Measurements from ENCODE around the gene TBX4. TPM values are rescaled to one million over a fixed set of nuclear protein-coding genes. Genes with fewer than 3 reads are reported as not detected.
"Not testable (repeated sequence)": the region's sequence is repeated elsewhere in the genome, so short reads cannot be mapped to it uniquely, and the experiment has no call there.

The TBX4 gene
- total RNA-seq, 2 experiments from 2014 or later = not detected

DNA sequence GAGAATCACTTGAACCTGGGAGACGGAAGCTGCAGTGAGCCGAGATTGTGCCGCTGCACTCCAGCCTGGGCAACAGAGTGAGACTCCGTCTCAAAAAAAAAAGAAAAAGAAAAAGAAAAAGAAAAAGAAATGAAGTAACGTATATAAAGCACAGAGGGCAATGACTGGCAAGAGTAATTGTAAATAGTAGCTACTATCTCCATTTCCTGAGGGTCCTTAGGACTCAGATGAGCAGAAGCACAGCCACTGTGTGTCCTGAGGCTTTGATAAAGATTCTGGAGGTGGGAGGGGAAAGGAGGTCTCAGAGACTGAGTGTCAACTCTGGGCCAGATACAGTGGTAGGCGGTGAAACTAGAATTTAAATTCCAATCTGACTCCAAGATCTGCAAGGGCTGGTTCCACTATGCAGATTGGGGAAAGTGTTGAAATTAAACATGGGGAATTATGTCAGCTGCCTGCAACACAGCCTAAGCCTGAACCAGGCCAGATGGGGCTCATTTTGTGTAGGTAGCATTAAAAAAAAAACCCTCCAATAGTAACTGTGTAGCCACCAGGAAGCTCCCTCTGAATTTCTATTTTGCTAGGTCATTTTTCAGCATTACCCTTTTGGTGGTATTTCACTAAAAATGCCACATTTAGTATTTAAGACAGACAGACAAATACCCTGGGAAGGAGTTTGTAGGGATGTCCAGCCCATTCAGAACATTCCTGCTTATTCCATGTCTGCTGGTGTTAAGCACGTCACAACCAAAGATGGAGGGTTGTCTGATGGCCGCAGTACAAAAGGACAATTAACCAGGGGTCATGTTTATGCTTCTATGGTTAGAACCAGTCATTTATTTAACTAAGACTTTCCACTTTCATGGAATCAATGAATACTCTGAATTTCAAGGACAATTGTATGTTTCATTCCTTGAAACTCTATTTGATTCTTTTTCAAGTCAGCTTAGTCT is 46.1 kb downstream of the TBX4 start:
- Mint-ChIP-seq H3K27ac (no peak overlapping the region), H3K27me3 (peaks cover 9% of the 10 kb centered on the region), H3K4me3 (no peak overlapping the region), H3K4me1 (peaks cover 3% of the 10 kb centered on the region), H3K9me3 (no peaks in the 10 kb centered on the region), H3K36me3 (no peaks in the 10 kb centered on the region)
- ATAC-seq (ENCODE audit: low read depth) (no peak), DNase-seq (no peak)
- POLR2A ChIA-PET = no interaction called here

DNA sequence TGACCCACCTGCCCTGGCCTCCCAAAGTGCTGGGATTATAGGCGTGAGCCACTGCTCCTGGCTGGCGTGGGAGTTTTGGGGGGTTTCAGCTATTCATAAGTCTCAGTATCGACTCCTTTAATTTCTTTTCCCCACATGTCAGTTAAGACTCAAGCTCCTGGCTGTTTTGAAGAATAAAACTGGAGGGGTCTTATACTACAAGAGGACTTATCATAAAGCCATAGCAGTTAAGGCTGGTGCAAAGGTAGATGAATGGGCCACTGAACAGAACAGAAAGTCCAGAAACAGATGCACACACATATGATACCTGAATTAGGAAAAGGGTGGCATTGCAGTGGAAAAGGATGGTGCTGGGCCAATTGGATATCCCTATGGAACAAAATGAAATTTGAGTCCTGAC is 47.4 kb downstream of the TBX4 start:
- no peak for DNase-seq
- ATAC-seq (ENCODE audit: low read depth) = no peak
- Mint-ChIP-seq H3K9me3 (no peaks in the 10 kb centered on the region), H3K36me3 (no peaks in the 10 kb centered on the region), H3K27me3 (peaks cover 9% of the 10 kb centered on the region), H3K27ac (no peak overlapping the region), H3K4me3 (no peak overlapping the region), H3K4me1 (peaks cover 3% of the 10 kb centered on the region)
- POLR2A ChIA-PET = no interaction called here

DNA sequence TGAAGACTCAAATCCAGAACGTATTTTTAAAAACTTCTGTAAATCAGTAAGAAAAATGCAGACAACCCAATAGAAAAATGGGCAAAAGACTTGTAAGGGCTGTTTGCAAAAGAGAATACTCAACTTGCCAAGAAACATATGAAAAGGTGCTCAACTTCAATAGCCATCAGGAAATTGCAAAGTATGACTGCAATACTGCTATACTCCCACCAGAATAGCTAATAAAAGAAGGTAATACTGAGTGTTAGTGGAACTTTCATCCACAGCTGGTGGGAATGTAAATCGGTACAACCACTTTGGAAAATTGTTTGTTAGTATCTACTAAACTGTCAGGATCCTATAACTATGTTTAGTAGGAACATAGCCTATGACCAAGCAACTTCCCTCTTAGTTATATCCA is 48.1 kb downstream of the TBX4 start:
- Mint-ChIP-seq H3K4me1 (peaks cover 3% of the 10 kb centered on the region), H3K4me3 (no peak overlapping the region), H3K36me3 (no peaks in the 10 kb centered on the region), H3K27ac (no peak overlapping the region), H3K9me3 (no peaks in the 10 kb centered on the region), H3K27me3 (peaks cover 12% of the 10 kb centered on the region)
- POLR2A ChIA-PET = no interaction called here
- no peak for DNase-seq
- ATAC-seq (ENCODE audit: low read depth) = no peak

DNA sequence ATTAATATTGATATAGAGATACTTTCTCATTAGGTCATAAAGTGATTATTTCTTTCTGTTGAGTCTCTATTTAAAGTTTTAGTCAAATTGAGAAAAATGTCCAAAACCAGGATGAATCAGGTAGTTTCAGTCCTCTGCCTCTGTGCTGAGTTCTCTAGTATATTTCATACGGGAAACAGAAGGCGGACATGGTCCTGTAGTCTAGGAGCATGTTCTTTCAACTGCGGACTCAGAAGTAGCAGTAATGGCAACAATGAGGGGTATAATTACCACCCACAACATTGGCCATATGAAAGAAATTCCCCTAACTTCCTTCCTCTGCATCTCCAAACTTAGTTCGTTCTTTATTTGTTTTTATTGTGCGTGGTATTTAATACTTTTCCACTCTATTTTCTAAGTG is 50.1 kb downstream of the TBX4 start:
- Mint-ChIP-seq H3K9me3 (no peaks in the 10 kb centered on the region), H3K4me3 (no peak overlapping the region), H3K27ac (no peak overlapping the region), H3K27me3 (peaks cover 17% of the 10 kb centered on the region), H3K4me1 (no peaks in the 10 kb centered on the region), H3K36me3 (no peaks in the 10 kb centered on the region)
- DNase-seq = no peak
- POLR2A ChIA-PET = no interaction called here
- no peak for ATAC-seq (ENCODE audit: low read depth)

DNA sequence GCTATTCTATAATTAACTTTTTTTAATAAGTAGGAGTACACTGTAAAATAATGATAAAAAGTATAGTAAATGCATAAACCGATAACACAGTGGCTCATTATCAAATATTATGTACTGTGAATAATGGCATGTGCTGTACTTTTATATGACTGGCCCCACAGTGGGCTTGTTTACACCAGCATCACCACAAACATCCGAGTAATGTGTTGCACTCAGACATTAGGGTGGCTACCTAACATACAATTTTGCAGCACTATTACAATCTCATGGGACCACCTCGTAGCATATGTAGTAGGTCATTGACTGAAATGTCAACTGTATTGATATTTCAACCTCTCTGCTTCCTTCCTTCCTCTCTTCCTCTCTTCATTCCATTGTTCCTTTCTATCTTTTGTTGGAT is 51.7 kb downstream of the TBX4 start:
- no peaks in the 10 kb centered on the region for H3K9me3 Mint-ChIP-seq
- POLR2A ChIA-PET = no interaction called here
- peaks cover 18% of the 10 kb centered on the region for H3K27me3 Mint-ChIP-seq
- ATAC-seq (ENCODE audit: low read depth) (no peak), DNase-seq (no peak)
- H3K4me1 Mint-ChIP-seq = no peaks in the 10 kb centered on the region
- H3K4me3 Mint-ChIP-seq = no peak overlapping the region
- H3K27ac Mint-ChIP-seq = no peak overlapping the region
- no peaks in the 10 kb centered on the region for H3K36me3 Mint-ChIP-seq

DNA sequence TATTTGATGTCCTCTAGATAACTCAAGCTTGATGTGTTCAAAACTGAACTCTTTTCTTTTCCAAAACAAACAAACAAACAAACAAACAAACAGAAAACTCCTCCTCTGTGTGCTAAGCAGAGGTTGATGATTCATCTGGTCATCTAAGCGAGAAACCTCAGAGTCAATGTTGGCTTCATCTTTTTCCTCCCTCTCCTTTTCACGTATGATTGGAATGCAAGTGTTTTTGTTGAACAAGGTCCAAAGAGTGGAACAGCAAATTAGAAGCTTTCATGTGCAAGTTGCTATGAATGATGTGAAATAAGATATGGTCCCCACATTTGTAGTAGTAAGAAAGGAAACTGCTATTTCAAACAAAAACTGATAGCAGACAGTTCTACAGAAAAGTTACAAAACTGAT is 52.5 kb downstream of the TBX4 start:
- ATAC-seq (ENCODE audit: low read depth) = no peak
- Mint-ChIP-seq H3K36me3 (no peaks in the 10 kb centered on the region), H3K27ac (no peak overlapping the region), H3K27me3 (peaks cover 20% of the 10 kb centered on the region), H3K9me3 (no peaks in the 10 kb centered on the region), H3K4me3 (no peak overlapping the region), H3K4me1 (no peaks in the 10 kb centered on the region)
- POLR2A ChIA-PET = no interaction called here
- no peak for DNase-seq

DNA sequence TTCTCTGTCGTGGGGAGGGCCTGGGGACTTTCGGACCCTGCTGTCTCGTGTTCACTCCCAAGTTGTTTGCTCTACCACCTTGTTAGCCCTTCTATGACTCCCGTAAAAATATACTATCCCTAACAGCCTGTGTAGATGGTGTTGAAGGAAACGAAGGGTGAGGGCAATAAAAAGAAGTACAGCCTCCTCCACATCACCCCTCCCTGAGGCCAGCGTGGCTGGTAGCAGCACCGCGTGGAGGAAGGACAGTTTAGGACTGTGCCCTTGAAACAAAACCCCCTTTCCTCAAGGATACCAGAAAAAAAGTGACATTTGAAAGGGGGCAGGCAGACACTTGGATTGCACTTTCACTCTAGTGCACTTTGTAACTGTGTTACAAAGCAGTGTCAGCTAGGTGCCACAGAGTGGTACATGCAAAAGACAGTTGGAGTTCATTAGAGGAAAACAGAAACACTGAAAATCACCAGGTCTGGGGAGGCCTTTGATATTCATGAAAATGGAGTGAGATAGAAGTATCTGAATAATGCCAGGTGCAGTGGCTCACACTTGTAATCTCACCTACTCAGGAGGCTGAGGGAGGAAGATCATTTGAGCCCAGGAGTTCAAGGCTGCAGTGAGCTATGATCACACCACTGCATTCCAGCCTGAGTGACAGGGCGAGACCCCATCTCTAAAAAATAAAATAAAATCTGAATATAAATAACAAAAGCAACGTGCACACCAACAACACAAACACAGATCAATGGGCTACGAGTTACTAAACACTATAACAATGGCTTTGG is 53.8 kb downstream of the TBX4 start:
- ATAC-seq (ENCODE audit: low read depth) (no peak), DNase-seq (no peak)
- no peak overlapping the region for H3K4me3 Mint-ChIP-seq
- H3K9me3 Mint-ChIP-seq = no peaks in the 10 kb centered on the region
- peaks cover 20% of the 10 kb centered on the region for H3K27me3 Mint-ChIP-seq
- no peaks in the 10 kb centered on the region for H3K36me3 Mint-ChIP-seq
- no peaks in the 10 kb centered on the region for H3K4me1 Mint-ChIP-seq
- POLR2A ChIA-PET = no interaction called here
- H3K27ac Mint-ChIP-seq = no peak overlapping the region

DNA sequence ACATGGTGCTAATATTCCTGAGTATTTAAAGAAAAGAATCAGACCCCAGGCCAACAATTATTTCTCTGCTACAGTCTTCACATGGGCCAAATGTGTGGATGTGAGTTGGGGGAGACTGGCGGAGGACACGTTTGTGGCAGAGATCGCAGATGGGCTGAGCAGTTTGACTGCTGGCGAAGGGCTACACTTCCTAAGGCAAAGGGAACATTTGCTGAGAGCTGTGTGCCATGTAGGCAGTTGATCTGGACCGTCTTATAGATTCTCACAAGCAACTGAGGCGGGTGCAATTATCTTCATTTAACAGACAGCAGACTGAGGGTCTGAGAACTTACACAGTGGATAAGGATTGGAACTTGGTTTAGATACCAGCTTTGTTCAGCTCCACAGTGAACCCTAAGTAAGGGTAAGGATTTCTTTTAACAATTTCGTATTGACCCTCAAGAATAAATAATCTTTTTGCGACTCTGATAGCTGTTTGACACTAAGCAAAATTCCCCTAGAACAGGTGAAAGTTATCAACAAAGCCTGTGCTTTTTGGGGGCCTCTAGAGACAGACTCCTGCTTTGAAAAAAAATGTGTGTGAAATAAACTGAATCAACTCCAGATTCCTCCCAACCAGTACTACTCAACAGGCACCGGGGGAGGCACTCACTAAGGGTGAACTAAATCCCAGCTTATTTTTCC is 55.3 kb downstream of the TBX4 start:
- DNase-seq (no peak), ATAC-seq (ENCODE audit: low read depth) (no peak)
- Mint-ChIP-seq H3K9me3 (no peaks in the 10 kb centered on the region), H3K27me3 (peaks cover 17% of the 10 kb centered on the region), H3K4me3 (no peak overlapping the region), H3K36me3 (no peaks in the 10 kb centered on the region), H3K4me1 (no peaks in the 10 kb centered on the region), H3K27ac (no peak overlapping the region)
- POLR2A ChIA-PET = no interaction called here

DNA sequence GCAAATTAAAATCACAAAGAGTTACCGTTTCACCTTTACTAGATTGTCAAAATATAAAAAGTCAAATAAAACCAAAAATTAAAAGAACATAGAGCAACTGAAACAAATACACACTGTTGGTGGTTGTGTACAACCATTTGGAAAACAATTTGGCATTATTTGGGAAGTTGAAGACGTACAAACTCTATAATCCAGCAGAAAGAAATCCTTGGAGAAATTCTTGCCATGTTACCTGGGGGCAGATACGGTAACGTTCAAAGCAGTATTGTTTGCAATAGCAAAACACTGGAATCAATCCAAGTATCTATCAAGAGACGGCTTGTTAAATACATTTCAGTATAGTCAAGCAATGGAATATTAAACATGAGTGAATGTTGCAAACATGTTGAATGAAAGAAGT is 56.7 kb downstream of the TBX4 start:
- peaks cover 17% of the 10 kb centered on the region for H3K27me3 Mint-ChIP-seq
- DNase-seq (no peak), ATAC-seq (ENCODE audit: low read depth) (no peak)
- POLR2A ChIA-PET = no interaction called here
- no peaks in the 10 kb centered on the region for H3K36me3 Mint-ChIP-seq
- no peak overlapping the region for H3K27ac Mint-ChIP-seq
- H3K4me1 Mint-ChIP-seq = no peaks in the 10 kb centered on the region
- no peak overlapping the region for H3K4me3 Mint-ChIP-seq
- no peaks in the 10 kb centered on the region for H3K9me3 Mint-ChIP-seq

DNA sequence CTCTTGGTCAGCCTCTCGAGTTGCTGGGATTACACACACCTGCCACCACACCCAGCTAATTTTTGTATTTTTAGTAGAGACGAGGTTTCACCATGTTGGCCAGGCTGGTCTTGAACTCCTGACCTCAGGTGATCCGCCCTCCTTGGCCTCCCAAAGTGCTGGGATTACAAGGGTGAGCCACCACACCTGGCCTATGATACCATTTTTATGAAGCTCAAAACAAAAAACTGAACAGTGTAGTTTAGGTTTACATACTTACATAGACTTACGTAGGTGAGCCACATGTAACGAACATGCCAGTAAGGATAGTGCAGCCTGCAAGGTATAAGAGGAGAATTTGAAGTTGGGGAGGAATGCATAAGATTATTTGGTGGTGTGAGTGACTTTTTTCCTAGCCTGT is 57.2 kb downstream of the TBX4 start:
- ATAC-seq (ENCODE audit: low read depth); DNase-seq; H3K4me3 Mint-ChIP-seq; H3K4me1 Mint-ChIP-seq; H3K36me3 Mint-ChIP-seq; POLR2A ChIA-PET; H3K9me3 Mint-ChIP-seq; H3K27ac Mint-ChIP-seq: not testable (repeated sequence)
- H3K27me3 Mint-ChIP-seq = peaks cover 17% of the 10 kb centered on the region

DNA sequence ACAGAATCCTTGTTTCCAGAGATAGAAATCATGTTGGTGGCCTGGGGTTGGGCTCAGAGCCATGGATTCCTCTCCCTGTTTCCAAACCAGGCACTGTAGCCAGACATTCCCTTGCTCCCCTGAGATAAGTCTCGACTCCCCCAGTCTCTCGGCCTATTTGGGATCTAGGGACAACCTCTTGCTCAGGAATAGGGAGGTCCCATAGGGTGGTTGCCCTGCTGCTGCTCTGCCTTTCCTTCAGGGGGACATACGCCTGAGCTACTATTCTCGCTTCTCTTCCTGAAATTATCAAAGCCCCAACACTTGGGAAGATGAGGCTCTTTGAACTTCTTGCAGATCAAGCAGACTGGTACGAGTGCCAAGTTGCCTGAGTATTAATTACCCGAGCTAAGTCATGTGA is 58.0 kb downstream of the TBX4 start:
- POLR2A ChIA-PET = no interaction called here
- H3K27me3 Mint-ChIP-seq = peaks cover 14% of the 10 kb centered on the region

DNA sequence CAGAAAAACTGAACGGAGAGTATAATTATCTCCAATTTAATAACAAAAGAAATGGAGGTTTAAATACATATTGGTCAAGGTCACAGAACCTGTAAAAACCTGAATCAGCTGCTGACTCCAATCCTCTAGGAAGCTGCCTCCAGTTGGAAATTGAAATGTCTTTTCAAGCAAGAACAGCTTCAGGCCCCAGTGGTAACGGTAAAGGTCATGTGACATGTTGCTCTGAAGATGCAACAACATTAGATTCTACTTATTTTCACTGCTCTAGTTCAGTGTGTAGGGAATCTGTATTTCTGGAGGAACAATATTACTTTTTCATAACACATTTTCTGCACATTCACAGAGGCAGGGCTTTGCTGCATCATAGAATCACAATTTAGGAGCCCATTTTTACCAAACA is 58.8 kb downstream of the TBX4 start:
- Mint-ChIP-seq H3K9me3 (no peaks in the 10 kb centered on the region), H3K36me3 (no peaks in the 10 kb centered on the region), H3K4me3 (no peak overlapping the region), H3K27ac (no peak overlapping the region), H3K4me1 (no peaks in the 10 kb centered on the region), H3K27me3 (peaks cover 16% of the 10 kb centered on the region)
- no peak for DNase-seq
- ATAC-seq (ENCODE audit: low read depth) = no peak
- POLR2A ChIA-PET = no interaction called here

More for the DNA sequence above, 58.0 kb downstream of the TBX4 start:
- Mint-ChIP-seq H3K36me3 (no peaks in the 10 kb centered on the region), H3K4me3 (no peak overlapping the region), H3K27ac (no peak overlapping the region), H3K9me3 (no peaks in the 10 kb centered on the region), H3K4me1 (no peaks in the 10 kb centered on the region)
- no peak for DNase-seq
- ATAC-seq (ENCODE audit: low read depth) = no peak

DNA sequence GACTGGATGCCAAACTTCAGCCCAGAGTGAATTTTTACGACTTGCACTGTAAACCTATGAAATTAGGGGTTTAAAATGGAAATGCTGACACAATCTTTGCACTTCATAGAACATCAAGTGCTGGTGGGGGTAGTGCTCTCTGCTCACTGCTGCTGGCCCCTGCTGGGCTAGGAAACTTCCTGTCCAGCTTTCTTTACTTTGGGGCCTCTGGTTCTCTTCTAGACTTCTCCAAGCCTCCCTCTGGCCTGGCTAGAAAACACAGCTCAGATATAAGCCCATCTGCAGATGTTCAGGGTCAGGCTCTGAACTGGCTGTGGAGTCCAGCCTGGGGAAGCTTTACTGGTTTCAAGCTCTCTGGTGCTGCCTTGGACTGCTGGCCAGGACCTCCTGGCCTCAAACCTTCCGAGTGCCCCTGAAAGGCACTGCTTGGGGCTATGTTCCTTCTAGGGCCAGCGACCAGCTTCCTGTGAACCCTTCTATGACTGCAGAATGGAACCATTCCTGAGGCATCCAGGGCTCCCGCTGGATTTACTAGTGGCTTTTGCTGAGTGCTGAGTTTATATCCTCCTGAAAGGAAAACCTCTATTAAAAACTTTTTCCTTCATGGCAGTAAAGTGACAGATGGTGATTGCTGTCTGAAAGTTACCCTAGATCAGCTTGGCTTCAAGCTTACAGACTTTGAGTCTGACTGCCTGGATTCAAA is 59.4 kb downstream of the TBX4 start:
- ATAC-seq (ENCODE audit: low read depth) = no peak
- H3K4me3 Mint-ChIP-seq = no peak overlapping the region
- no peak overlapping the region for H3K27ac Mint-ChIP-seq
- POLR2A ChIA-PET = no interaction called here
- no peak for DNase-seq
- H3K9me3 Mint-ChIP-seq = no peaks in the 10 kb centered on the region
- no peaks in the 10 kb centered on the region for H3K4me1 Mint-ChIP-seq
- H3K36me3 Mint-ChIP-seq = no peaks in the 10 kb centered on the region
- H3K27me3 Mint-ChIP-seq = peaks cover 12% of the 10 kb centered on the region
